Body of pancreas (tissue), 4 donors: ENCODE results near the gene NUBP1. TPM values are rescaled to one million over a fixed set of nuclear protein-coding genes. Genes with fewer than 3 reads are reported as not detected.

Experiments used
- ATAC-seq: fragments of 150-250 bp; one replicate; pipeline ENCODE4 v1.9.1; 2016
- DNase-seq, 4 donors: peaks; one replicate each; pipeline ENCODE4 v3.0.0-alpha.2; 2019
- H3K27ac ChIP-seq, 4 donors: fragments of 200-600 bp; sonication (generic); 1 replicate in 3 of 4; 2 replicates in 1 of 4; pipeline versions ENCODE4 v1.5.1 to v1.6.1; 2016 to 2019; ENCODE audit warnings: mild to moderate bottlenecking in 1 of 4, mixed read lengths in 1 of 4, moderate library complexity in 1 of 4
- H3K27me3 ChIP-seq, 2 donors: fragments of 200-600 bp; sonication (generic); one replicate each; pipeline ENCODE4 v1.6.0; 2016; ENCODE audit warnings: mild to moderate bottlenecking in 1 of 2
- H3K36me3 ChIP-seq, 2 donors: fragments of 200-600 bp; sonication (generic); replicated peaks in 1 of 2; 2 replicates each; pipeline ENCODE4 v1.5.1; 2016; ENCODE audit warnings: low read depth in 2 of 2; ENCODE audit not compliant: insufficient read depth in 1 of 2
- H3K4me1 ChIP-seq: fragments of 200-600 bp; sonication (generic); one replicate; pipeline ENCODE4 v1.6.0; 2016
- H3K4me3 ChIP-seq, 2 donors: fragments of 200-600 bp; sonication (generic); 1 replicate in 1 of 2; 2 replicates in 1 of 2; pipeline ENCODE4 v1.5.1; 2016 to 2019
- H3K9me3 ChIP-seq, 3 donors: fragments of 200-600 bp; sonication (generic); 1 replicate in 2 of 3; 2 replicates in 1 of 3; pipeline ENCODE4 v1.5.1; 2016
- CTCF ChIP-seq, 7 experiments: fragments of 450-650 bp in 4 of 7; fragments of 200-600 bp in 3 of 7; sonication (generic) in 3 of 7; IDR thresholded peaks; one replicate each; pipeline ENCODE4 v1.5.1; 2016 to 2019; ENCODE audit warnings: antibody characterized with exemption in 7 of 7
- POLR2A ChIP-seq, 3 donors: fragments of 450-650 bp; IDR thresholded peaks; one replicate each; pipeline ENCODE4 v1.6.1; 2016; ENCODE audit warnings: antibody characterized with exemption in 3 of 3, mild to moderate bottlenecking in 2 of 3
- WGBS, 2 donors: methylation state at CpG; one replicate each; pipeline ENCODE4 v1.1.5; 2017; 5-methylcytosine and 5-hydroxymethylcytosine counted together
- intact Hi-C: fragments of 100-400 bp; cut with DNase I; formaldehyde crosslinking; loops from one replicate; pipeline ENCODE4 v1.15.1; 2023
- total RNA-seq, 2 donors: library from RNA; depleted of rRNA; stranded (reverse); fragments of >200 nt; gene quantifications; one replicate each; pipeline ENCODE4 v1.1.0, GENCODE V29; 2016

NUBP1 gene
- total RNA-seq, 2 donors from 2014 or later = 13.8 to 31.9 TPM

- DNase-seq (no peak), ATAC-seq (no peak)
- Histone ChIP-seq H3K27me3 (no peaks in the 10 kb centered on the region), H3K27ac (no peak overlapping the region), H3K4me3 (no peak overlapping the region), H3K36me3 (peaks cover 22 to 44% of the 10 kb centered on the region in 2 donors), H3K4me1 (no peaks in the 10 kb centered on the region), H3K9me3 (no peaks in the 10 kb centered on the region)
- WGBS, 2 donors = 83 to 84% methylated on average over 6 of the region's 6 CpGs
- TF ChIP-seq CTCF (IDR thresholded peaks at IDR 0.05) (no peak), POLR2A (IDR thresholded peaks at IDR 0.05) (no peak)
- intact Hi-C loops = no loop called here
Measured at GRCh38 chr16:10756574-10756973, 12.9 kb downstream of the NUBP1 start.

GRCh38 chr16:10760858-10761257 is 17.2 kb downstream of the NUBP1 start:
- DNase-seq (no peak), ATAC-seq (no peak)
- TF ChIP-seq POLR2A (IDR thresholded peaks at IDR 0.05) (no peak), CTCF (IDR thresholded peaks at IDR 0.05) (no peak)
- WGBS, 2 donors = 87 to 91% methylated on average over 3 of the region's 3 CpGs
- Histone ChIP-seq H3K27ac (no peak overlapping the region), H3K9me3 (no peaks in the 10 kb centered on the region), H3K27me3 (no peaks in the 10 kb centered on the region), H3K4me1 (peaks cover 4% of the 10 kb centered on the region), H3K4me3 (no peak overlapping the region), H3K36me3 (peaks cover 22 to 60% of the 10 kb centered on the region in 2 donors)
- intact Hi-C loops = no loop called here

- no peak overlapping the region for H3K27ac ChIP-seq
- no peaks in the 10 kb centered on the region for H3K27me3 ChIP-seq
- intact Hi-C loops = no loop called here
- no peak for TF ChIP-seq POLR2A (IDR thresholded peaks at IDR 0.05)
- H3K36me3 ChIP-seq = peaks cover 22 to 60% of the 10 kb centered on the region in 2 donors
- no peak for ATAC-seq
- H3K4me1 ChIP-seq = peaks cover 4% of the 10 kb centered on the region
- H3K4me3 ChIP-seq = no peak overlapping the region
- H3K9me3 ChIP-seq = no peaks in the 10 kb centered on the region
- DNase-seq = no peak
- WGBS, 2 donors = 90 to 92% methylated on average over 8 of the region's 8 CpGs
Measured at GRCh38 chr16:10761373-10761772, 17.7 kb downstream of the NUBP1 start.

GRCh38 chr16:10762336-10763016 is 18.8 kb downstream of the NUBP1 start:
- H3K27ac ChIP-seq = no peak overlapping the region
- no peak for ATAC-seq
- peaks cover 4% of the 10 kb centered on the region for H3K4me1 ChIP-seq
- peaks cover 21 to 57% of the 10 kb centered on the region in 2 donors for H3K36me3 ChIP-seq
- H3K4me3 ChIP-seq = no peak overlapping the region
- no peak for DNase-seq
- no peaks in the 10 kb centered on the region for H3K27me3 ChIP-seq
- intact Hi-C loops = no loop called here
- no peak for TF ChIP-seq CTCF (IDR thresholded peaks at IDR 0.05)
- no peak for TF ChIP-seq POLR2A (IDR thresholded peaks at IDR 0.05)
- no peaks in the 10 kb centered on the region for H3K9me3 ChIP-seq
- WGBS, 2 donors = 88 to 94% methylated on average over 12 to 28 of the region's 35 CpGs

- TF ChIP-seq CTCF (IDR thresholded peaks at IDR 0.05) (no peak), POLR2A (IDR thresholded peaks at IDR 0.05) (no peak)
- no peaks in the 10 kb centered on the region for H3K9me3 ChIP-seq
- peaks cover 14 to 48% of the 10 kb centered on the region in 2 donors for H3K36me3 ChIP-seq
- no peak overlapping the region for H3K27ac ChIP-seq
- intact Hi-C loops = no loop called here
- 91 to 95% methylated on average over 6 to 7 of the region's 7 CpGs for WGBS, 2 donors
- ATAC-seq = no peak
- H3K4me1 ChIP-seq = peaks cover 4% of the 10 kb centered on the region
- H3K27me3 ChIP-seq = no peaks in the 10 kb centered on the region
- no peak overlapping the region for H3K4me3 ChIP-seq
- DNase-seq = no peak
Measured at GRCh38 chr16:10763456-10763855, 19.8 kb downstream of the NUBP1 start.
